ENCODE measurements around the gene TM9SF1.

Gene TM9SF1

DNA sequence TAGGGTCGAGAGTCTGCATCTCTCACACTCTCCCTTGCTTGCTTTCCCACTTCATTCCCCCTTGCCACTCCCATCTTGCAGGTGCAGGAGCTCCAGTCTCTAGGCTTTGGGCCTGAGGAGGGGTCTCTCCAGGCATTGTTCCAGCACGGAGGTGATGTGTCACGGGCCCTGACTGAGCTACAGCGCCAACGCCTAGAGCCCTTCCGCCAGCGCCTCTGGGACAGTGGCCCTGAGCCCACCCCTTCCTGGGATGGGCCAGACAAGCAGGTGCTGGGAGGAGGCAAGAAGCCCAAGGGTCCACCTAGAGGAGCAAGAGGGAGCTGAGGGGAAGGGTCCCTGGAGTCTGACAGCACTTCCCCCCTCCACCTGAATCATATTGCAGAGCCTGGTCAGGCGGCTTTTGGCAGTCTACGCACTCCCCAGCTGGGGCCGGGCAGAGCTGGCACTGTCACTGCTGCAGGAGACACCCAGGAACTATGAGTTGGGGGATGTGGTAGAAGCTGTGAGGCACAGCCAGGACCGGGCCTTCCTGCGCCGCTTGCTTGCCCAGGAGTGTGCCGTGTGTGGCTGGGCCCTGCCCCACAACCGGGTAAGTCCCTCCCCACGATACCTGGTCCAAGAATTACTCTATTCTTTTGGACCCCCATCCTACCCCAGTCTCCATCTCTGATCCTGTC is 43.7 kb downstream of the TM9SF1 start:
- Histone ChIP-seq H3K27me3 (ENCODE audit: insufficient read depth, low read length, poor library complexity) (no peaks in the 10 kb centered on the region), H3K4me3 (ENCODE audit: low read depth in 1 of 2, low read length in 2 of 2) (no peak overlapping the region), H3K27ac (ENCODE audit: low read length) (no peak overlapping the region), H3K79me2 (ENCODE audit: insufficient read depth, low read length) (peaks cover 26% of the 10 kb centered on the region), H3K4me1 (ENCODE audit: insufficient read depth, low read length) (peaks cover 24% of the 10 kb centered on the region), H2AFZ (ENCODE audit: low read depth, low read length) (no peak overlapping the region), H3K36me3 (ENCODE audit: insufficient read depth, low read length) (peaks cover 75% of the 10 kb centered on the region), H3K9ac (ENCODE audit: low read depth, low read length) (no peak overlapping the region), H4K20me1 (ENCODE audit: insufficient read depth, low read length) (peaks cover 23% of the 10 kb centered on the region), H3K9me3 (ENCODE audit: insufficient read depth, low read length, severe bottlenecking) (no peaks in the 10 kb centered on the region), H3K4me2 (ENCODE audit: insufficient read depth, low read length) (no peak overlapping the region)
- TF ChIP-seq, protein P1, sequence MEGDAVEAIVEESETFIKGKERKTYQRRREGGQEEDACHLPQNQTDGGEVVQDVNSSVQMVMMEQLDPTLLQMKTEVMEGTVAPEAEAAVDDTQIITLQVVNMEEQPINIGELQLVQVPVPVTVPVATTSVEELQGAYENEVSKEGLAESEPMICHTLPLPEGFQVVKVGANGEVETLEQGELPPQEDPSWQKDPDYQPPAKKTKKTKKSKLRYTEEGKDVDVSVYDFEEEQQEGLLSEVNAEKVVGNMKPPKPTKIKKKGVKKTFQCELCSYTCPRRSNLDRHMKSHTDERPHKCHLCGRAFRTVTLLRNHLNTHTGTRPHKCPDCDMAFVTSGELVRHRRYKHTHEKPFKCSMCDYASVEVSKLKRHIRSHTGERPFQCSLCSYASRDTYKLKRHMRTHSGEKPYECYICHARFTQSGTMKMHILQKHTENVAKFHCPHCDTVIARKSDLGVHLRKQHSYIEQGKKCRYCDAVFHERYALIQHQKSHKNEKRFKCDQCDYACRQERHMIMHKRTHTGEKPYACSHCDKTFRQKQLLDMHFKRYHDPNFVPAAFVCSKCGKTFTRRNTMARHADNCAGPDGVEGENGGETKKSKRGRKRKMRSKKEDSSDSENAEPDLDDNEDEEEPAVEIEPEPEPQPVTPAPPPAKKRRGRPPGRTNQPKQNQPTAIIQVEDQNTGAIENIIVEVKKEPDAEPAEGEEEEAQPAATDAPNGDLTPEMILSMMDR (IDR thresholded peaks at IDR 0.05; ENCODE audit: borderline replicate concordance, extremely low read depth, low read length, poor library complexity, severe bottlenecking), result no peak
- no peak for TF ChIP-seq EZH2 (IDR thresholded peaks at IDR 0.05; ENCODE audit: borderline replicate concordance, low read depth, low read length, severe bottlenecking)
- DNase-seq (no peak), ATAC-seq (ENCODE audit: insufficient read depth, low read depth) (no peak)

- Histone ChIP-seq H3K27me3 (ENCODE audit: insufficient read depth, low read length, poor library complexity) (no peaks in the 10 kb centered on the region), H3K36me3 (ENCODE audit: insufficient read depth, low read length) (peaks cover 71% of the 10 kb centered on the region), H3K27ac (ENCODE audit: low read length) (no peak overlapping the region), H3K9ac (ENCODE audit: low read depth, low read length) (no peak overlapping the region), H3K79me2 (ENCODE audit: insufficient read depth, low read length) (peaks cover 30% of the 10 kb centered on the region), H2AFZ (ENCODE audit: low read depth, low read length) (no peak overlapping the region), H3K4me3 (ENCODE audit: low read depth in 1 of 2, low read length in 2 of 2) (no peak overlapping the region), H3K9me3 (ENCODE audit: insufficient read depth, low read length, severe bottlenecking) (no peaks in the 10 kb centered on the region), H4K20me1 (ENCODE audit: insufficient read depth, low read length) (peaks cover 23% of the 10 kb centered on the region), H3K4me2 (ENCODE audit: insufficient read depth, low read length) (no peak overlapping the region), H3K4me1 (ENCODE audit: insufficient read depth, low read length) (peaks cover 26% of the 10 kb centered on the region)
- TF ChIP-seq, protein P1 (IDR thresholded peaks at IDR 0.05; ENCODE audit: borderline replicate concordance, extremely low read depth, low read length, poor library complexity, severe bottlenecking), result no peak
- no peak for TF ChIP-seq EZH2 (IDR thresholded peaks at IDR 0.05; ENCODE audit: borderline replicate concordance, low read depth, low read length, severe bottlenecking)
- ATAC-seq (ENCODE audit: insufficient read depth, low read depth) (no peak), DNase-seq (no peak)
Observed at GRCh38 chr14:24150993-24151392, 44.2 kb downstream of the TM9SF1 start.

DNA sequence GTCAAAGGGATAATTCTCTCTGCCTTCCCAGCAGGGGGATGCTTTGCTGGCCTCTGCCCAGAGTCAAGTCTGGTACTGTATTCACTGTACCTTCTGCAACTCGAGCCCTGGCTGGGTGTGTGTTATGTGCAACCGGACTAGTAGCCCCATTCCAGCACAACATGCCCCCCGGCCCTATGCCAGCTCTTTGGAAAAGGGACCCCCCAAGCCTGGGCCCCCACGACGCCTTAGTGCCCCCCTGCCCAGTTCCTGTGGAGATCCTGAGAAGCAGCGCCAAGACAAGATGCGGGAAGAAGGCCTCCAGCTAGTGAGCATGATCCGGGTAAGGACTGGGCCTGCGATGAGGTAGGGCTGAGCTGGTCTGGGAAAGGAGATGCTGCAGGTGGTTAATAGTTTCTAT is 44.7 kb downstream of the TM9SF1 start:
- DNase-seq (no peak), ATAC-seq (ENCODE audit: insufficient read depth, low read depth) (no peak)
- Histone ChIP-seq H4K20me1 (ENCODE audit: insufficient read depth, low read length) (peaks cover 24% of the 10 kb centered on the region), H3K79me2 (ENCODE audit: insufficient read depth, low read length) (peaks cover 35% of the 10 kb centered on the region), H3K27me3 (ENCODE audit: insufficient read depth, low read length, poor library complexity) (no peaks in the 10 kb centered on the region), H3K4me1 (ENCODE audit: insufficient read depth, low read length) (peaks cover 30% of the 10 kb centered on the region), H3K4me3 (ENCODE audit: low read depth in 1 of 2, low read length in 2 of 2) (no peak overlapping the region), H3K36me3 (ENCODE audit: insufficient read depth, low read length) (peaks cover 67% of the 10 kb centered on the region), H3K4me2 (ENCODE audit: insufficient read depth, low read length) (no peak overlapping the region), H3K27ac (ENCODE audit: low read length) (no peak overlapping the region), H3K9me3 (ENCODE audit: insufficient read depth, low read length, severe bottlenecking) (no peaks in the 10 kb centered on the region), H2AFZ (ENCODE audit: low read depth, low read length) (no peak overlapping the region), H3K9ac (ENCODE audit: low read depth, low read length) (no peak overlapping the region)
- TF ChIP-seq, protein P1 (IDR thresholded peaks at IDR 0.05; ENCODE audit: borderline replicate concordance, extremely low read depth, low read length, poor library complexity, severe bottlenecking), result no peak
- no peak for TF ChIP-seq EZH2 (IDR thresholded peaks at IDR 0.05; ENCODE audit: borderline replicate concordance, low read depth, low read length, severe bottlenecking)
